Mammary epithelial cell (primary cell): ENCODE measurements around the gene EIF1.

Experiments used
- CTCF ChIP-seq, 2 donors: IDR thresholded peaks in 1 of 2; conservative IDR thresholded peaks in 1 of 2; 2 replicates each; pipeline ENCODE4 v1.5.1; 2011 to 2012; ENCODE audit warnings: inconsistent platforms in 2 of 2, low read length in 2 of 2, mild to moderate bottlenecking in 2 of 2, control low read depth in 1 of 2, low read depth in 1 of 2; ENCODE audit not compliant: insufficient read depth in 1 of 2; ENCODE audit errors: extremely low read depth in 1 of 2
- EZH2 ChIP-seq: IDR thresholded peaks from 2 replicates; pipeline ENCODE4 v1.6.1; 2012; ENCODE audit warnings: low read length, inconsistent platforms, borderline replicate concordance

- TF ChIP-seq CTCF (conservative IDR thresholded peaks at IDR 0.05 in 1 of 2, IDR thresholded peaks at IDR 0.05 in 1 of 2; ENCODE audit: extremely low read depth in 1 of 2, insufficient read depth in 1 of 2, low read depth in 1 of 2, low read length in 2 of 2) (peak; percentile 94 to 96), EZH2 (no peak)
Measured at GRCh38 chr17:41738077-41738800, 49.6 kb downstream of the EIF1 start.
